Stimulated activated CD4-positive, alpha-beta T cell treated with anti-CD3 and anti-CD28 coated beads, Interleukin-1b, Interleukin-23, amount 100 ng/mL, for 4 hours (primary cell): ENCODE data around the gene PLAC1.

Source experiments
- DNase-seq, 2 donors: peaks; one replicate each; pipeline ENCODE4 v3.0.0-alpha.2; 2020; ENCODE audit warnings: low read depth in 2 of 2

The PLAC1 gene

GRCh38 chrX:134543288-134543687, 115.0 kb downstream of the PLAC1 start:
- no peak for DNase-seq

DNA sequence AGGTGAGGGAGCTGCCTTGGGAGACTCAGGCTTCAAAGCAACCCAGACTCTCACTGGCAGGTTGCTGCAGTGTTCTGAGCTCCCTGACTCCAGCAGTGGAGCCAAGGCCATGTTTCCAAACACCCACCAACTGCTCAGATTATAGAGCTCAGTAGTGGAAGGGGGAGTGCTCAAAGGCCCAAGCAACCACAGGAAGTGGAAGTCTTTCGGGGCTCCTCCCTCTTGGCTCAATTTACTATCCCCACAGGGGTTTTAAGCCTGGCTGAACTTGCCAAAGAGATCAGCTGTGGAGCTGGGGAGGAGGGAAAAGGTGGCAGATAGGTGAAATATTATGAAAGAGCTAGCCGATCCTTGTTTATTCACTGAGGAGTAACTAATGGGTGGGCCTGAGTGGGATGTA, 115.8 kb downstream of the PLAC1 start:
- no peak for DNase-seq

- DNase-seq: no peak
Observed at GRCh38 chrX:134541906-134542305, 116.4 kb downstream of the PLAC1 start.

DNA sequence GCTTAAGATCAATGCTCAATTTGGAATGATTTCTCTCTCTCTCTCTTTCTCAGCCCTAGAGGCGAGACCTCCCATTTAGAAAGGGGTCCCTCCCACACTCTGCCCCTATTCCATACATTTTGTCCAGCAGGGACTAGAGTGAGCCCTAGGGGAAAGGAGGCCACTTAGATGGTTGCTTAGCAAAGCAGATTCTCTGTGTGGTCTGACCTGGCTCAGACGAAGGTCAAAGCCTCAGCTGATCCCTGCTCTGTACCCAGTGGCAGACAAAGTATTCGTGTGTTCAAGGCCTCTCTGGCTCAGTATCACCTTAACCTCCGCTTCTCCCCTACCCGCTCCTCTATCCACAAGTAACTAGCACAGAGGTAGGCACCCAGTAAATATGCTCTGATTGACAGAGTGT, 120.0 kb downstream of the PLAC1 start:
- no peak for DNase-seq

DNA sequence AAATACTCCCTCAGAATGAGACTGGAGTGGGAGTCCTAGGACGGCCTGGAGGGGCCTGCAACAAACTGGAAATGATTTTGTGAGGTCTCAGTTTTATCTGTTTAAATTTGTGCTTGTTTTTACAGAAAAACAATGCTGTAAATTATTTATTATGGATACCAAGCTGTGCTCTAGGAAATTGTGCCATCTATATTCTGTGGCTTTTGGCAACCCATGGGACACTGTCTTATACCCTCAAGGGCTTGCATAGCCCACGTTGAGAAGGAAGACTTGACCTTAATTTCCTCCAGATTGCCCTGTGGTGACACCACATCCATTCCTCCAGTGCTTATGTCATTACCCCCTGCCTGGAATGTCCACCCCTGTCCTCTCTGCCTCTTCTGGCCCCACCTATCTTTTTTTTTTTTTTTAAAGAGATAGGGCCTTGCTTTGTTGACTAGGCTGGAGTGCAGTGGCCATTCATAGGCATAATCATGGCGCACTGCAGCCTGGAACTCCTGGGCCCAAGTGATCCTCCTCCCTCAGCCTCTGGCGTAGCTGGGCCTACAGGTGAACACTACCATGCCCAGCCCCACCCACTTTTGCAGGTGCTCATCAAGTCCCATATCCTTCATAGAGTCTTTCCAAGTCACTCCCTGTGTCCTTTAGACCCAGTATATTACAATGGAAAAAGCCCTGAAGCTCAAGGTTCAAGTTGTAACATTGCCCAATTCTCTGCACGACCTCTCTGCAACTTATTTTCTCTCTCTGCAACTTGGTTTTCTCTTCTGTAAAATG, 120.9 kb downstream of the PLAC1 start:
- no peak for DNase-seq

- DNase-seq: no peak
Observed at GRCh38 chrX:134533952-134534351, 124.3 kb downstream of the PLAC1 start.

GRCh38 chrX:134533352-134533751, 124.9 kb downstream of the PLAC1 start:
- DNase-seq: no peak

DNA sequence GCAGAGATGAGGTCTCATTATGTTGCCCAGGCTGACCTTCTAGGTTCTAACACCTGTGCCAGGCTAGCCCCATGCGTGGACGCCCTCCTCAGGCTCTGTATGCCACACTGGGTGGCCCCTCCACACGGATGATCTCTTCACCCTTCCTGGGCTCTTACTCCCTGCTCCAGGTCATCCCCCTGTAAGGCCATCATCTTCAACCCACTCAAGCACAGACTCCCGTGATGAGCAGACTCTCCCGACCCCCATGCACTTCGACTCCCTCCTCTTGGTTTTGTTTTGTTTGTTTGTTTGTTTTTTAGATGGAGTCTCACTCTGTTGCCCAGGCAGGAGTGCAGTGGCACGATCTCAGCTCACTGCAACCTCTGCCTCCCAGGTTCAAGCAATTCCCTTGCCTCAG, 127.4 kb downstream of the PLAC1 start:
- no peak for DNase-seq

DNA sequence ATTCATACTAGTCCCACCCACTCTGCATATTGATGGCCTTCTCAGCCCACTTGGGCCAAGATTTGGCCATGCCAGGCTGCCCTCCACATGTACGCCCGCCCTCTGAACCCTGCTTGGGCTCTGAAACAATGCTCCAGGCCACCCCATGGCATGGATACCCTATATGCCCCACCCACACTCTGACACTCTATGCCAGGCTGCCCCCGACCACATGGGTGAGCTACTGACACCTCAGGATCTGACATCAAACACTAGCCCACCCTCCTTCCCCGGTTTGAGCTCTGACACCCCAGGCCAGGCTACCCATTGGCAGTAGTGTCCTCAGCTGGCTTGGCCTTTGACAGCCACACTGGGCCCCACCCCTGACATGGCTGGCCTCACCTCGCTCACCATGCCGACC, 128.8 kb downstream of the PLAC1 start:
- no peak for DNase-seq

GRCh38 chrX:134528960-134529359, 129.3 kb downstream of the PLAC1 start:
- no peak for DNase-seq

GRCh38 chrX:134526399-134526798, 131.9 kb downstream of the PLAC1 start:
- DNase-seq: no peak

DNA sequence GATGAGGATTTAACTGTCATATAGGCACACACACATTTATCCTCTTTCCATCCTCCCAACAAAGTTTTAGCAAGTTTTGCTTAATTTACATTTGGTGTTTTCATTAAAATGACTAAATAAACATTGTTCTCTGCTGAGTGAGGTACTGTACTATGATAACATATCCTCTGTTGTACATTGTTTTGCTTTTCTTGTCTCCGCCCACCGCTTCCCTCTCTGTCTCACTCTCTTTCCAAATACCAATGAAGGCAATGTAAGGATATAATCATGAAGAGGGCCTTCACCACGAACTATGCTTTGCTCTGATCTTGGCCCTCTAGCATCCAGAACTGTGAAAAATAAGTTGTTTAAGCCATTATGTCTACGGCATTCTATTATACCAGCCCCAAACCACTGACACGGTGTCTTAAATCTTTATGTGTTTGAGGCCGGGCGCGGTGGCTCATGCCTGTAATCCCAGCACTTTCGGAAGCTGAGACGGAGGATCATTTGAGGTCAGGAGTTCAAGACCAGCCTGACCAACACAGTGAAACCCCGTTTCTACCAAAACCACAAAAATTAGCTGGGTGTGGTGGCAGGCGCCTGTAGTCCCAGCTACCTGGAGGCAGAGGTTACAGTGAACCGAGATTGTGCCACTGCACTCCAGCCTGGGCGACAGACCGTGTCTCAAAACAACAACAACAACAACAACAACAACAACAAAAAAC, 133.0 kb downstream of the PLAC1 start:
- DNase-seq: no peak

DNA sequence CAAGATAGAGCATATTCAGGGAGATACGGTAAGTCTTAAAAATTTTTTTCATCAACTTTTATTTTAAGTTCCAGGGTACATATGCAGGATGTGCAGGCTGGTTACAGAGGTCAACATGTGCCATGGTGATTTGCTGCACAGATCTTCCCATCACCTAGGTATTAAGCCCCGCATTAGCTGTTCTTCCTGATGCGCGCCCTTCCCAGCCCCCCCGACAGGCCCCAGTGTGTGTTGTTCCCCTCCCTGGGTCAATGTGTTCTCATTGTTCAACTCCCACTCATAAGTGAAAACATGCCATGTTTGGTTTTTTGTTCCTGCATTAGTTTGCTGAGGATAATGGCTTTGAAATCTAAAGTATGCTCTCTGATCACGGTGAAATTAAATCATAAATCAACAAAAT, 134.1 kb downstream of the PLAC1 start:
- no peak for DNase-seq

GRCh38 chrX:134520860-134521390, 137.3 kb downstream of the PLAC1 start:
- no peak for DNase-seq
